H4 (cell line): ENCODE results near the gene RAB24. TPM values are rescaled to one million over a fixed set of nuclear protein-coding genes. Genes with fewer than 3 reads are reported as not detected.

Experiments used
- total RNA-seq: library from RNA; depleted of rRNA; stranded (reverse); fragments of >200 nt; shearing (Covaris generic); gene quantifications from 2 replicates; pipeline ENCODE4 v1.2.3, GENCODE V29; 2014; rRNA removed

RAB24 gene
- total RNA-seq, 1 experiment from 2014 or later, result 28.1 TPM

Other genes starting within 250 kb of the RAB24 start
- 11.4 and 16.9 TPM in 2 replicates for gene FGFR4, start 216.8 kb downstream of the RAB24 start, total RNA-seq
- gene NSD1, start 169.9 kb downstream of the RAB24 start, total RNA-seq, result 27.6 and 30.3 TPM in 2 replicates
- gene PRELID1, start 80 bp upstream of the RAB24 start, total RNA-seq, result 487 and 500 TPM in 2 replicates
- 34.7 and 74.3 TPM in 2 replicates for gene MXD3, start 8.2 kb upstream of the RAB24 start, total RNA-seq
- gene LMAN2, start 47.9 kb upstream of the RAB24 start, total RNA-seq, result 745 and 800 TPM in 2 replicates
- gene RGS14, start 54.2 kb upstream of the RAB24 start, total RNA-seq, result 26.2 and 28.1 TPM in 2 replicates
- not detected in 2 replicates for gene SLC34A1, start 80.7 kb upstream of the RAB24 start, total RNA-seq
- not detected in 2 replicates for gene PFN3, start 96.9 kb upstream of the RAB24 start, total RNA-seq
- gene F12, start 105.8 kb upstream of the RAB24 start, total RNA-seq, result 5.8 and 7.3 TPM in 2 replicates
- gene GRK6, start 123.0 kb upstream of the RAB24 start, total RNA-seq, result 37.7 and 51.9 TPM in 2 replicates
- 28.6 and 33.7 TPM in 2 replicates for gene PRR7, start 143.1 kb upstream of the RAB24 start, total RNA-seq
- 140 and 153 TPM in 2 replicates for gene DBN1, start 169.9 kb upstream of the RAB24 start, total RNA-seq
- gene PDLIM7, start 193.9 kb upstream of the RAB24 start, total RNA-seq, result 127 and 138 TPM in 2 replicates
- 0.08 and 1.1 TPM in 2 replicates for gene DOK3, start 206.1 kb upstream of the RAB24 start, total RNA-seq
- 106 and 122 TPM in 2 replicates for gene DDX41, start 213.2 kb upstream of the RAB24 start, total RNA-seq